Muscle layer of colon (tissue), 2 donors: ENCODE measurements around the gene UBTF.

ENCODE experiments used
- H3K27ac ChIP-seq: one replicate; pipeline ENCODE4 v1.7.0; 2013; ENCODE audit warnings: low read depth, mild to moderate bottlenecking, low read length, moderate library complexity
- H3K27me3 ChIP-seq, 2 donors: one replicate each; pipeline ENCODE4 v1.7.0; 2013; ENCODE audit warnings: low read length in 2 of 2, mild to moderate bottlenecking in 2 of 2; ENCODE audit not compliant: insufficient read depth in 2 of 2, control insufficient read depth in 1 of 2
- H3K36me3 ChIP-seq: one replicate; pipeline ENCODE4 v1.7.0; 2013; ENCODE audit warnings: mild to moderate bottlenecking, low read length; ENCODE audit not compliant: insufficient read depth
- H3K4me1 ChIP-seq: one replicate; pipeline ENCODE4 v1.7.0; 2013; ENCODE audit warnings: mild to moderate bottlenecking, low read length; ENCODE audit not compliant: insufficient read depth
- H3K4me3 ChIP-seq, 2 donors: one replicate each; pipeline ENCODE4 v1.7.0; 2013; ENCODE audit warnings: low read length in 2 of 2, low read depth in 1 of 2, mild to moderate bottlenecking in 1 of 2, moderate library complexity in 1 of 2
- H3K9ac ChIP-seq: one replicate; pipeline ENCODE4 v1.7.0; 2013; ENCODE audit warnings: low read length
- H3K9me3 ChIP-seq: one replicate; pipeline ENCODE4 v1.7.0; 2013; ENCODE audit warnings: mild to moderate bottlenecking, low read length
- donor health status: abdominal sarcoma.
- donor health status: Adenocarcinoma of cecum.

The UBTF gene

DNA sequence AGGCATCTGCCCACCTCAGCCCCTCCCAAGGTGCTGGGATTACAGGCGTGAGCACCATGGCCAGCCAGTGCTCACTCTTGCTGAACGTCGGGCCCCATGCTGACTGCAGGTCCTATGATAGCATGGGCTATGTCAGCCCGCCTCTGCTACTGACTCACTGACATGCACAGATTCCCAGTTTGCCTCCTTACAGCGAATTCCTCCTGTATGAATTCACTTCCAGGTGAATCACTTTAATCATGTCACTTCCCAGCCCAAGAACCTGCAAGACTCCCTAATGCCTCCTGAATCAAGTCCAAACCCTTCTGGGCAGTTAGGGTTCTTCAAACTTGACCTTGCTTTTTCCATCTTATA lies 16.1 kb upstream of the UBTF start:
- Histone ChIP-seq H3K36me3 (no peaks in the 10 kb centered on the region), H3K4me1 (no peaks in the 10 kb centered on the region), H3K9ac (no peak overlapping the region), H3K27ac (no peak overlapping the region), H3K4me3 (no peak overlapping the region), H3K27me3 (no peaks in the 10 kb centered on the region), H3K9me3 (no peaks in the 10 kb centered on the region)

DNA sequence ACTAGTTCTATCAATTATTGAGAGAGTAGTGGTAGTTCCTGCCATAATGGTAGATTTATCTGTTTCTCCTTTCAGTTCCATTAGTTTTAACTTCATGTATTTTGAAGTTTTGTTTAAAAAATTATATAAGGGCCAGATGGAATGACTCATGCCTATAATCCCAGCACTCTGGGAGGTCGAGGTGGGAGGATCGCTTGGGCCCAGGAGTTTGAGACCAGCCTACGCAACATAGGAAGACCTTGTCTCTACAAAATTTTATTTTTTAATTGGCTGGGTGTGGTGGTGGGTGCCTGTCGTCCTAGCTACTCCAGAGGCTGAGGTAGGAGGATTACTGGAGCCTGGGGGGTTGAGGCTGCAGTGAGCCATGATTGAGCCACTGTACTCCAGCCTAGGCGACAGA lies 14.1 kb upstream of the UBTF start:
- Histone ChIP-seq H3K36me3 (no peaks in the 10 kb centered on the region), H3K27ac (no peak overlapping the region), H3K4me1 (no peaks in the 10 kb centered on the region), H3K4me3 (no peak overlapping the region), H3K9me3 (no peaks in the 10 kb centered on the region), H3K9ac (no peak overlapping the region), H3K27me3 (no peaks in the 10 kb centered on the region)

DNA sequence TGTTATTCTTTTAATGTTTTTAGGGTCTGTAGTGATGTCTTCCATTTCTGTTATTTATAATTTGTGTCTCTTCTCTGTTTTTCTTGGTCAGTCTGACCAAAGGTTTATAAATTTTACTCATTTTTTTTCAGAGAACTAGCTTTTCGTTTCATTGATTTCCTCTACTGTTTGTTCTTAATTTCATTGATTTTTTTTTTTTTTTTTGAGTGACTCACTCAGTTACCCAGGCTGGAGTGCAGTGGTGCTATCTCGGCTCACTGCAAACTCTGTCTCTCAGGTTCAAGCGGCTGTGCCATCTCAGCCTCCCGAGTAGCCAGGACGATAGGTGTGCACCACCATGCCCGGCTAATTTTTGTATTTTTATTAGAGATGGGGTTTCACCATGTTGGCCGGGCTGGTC lies 12.6 kb upstream of the UBTF start:
- no peaks in the 10 kb centered on the region for H3K36me3 ChIP-seq
- H3K9me3 ChIP-seq: no peaks in the 10 kb centered on the region
- no peak overlapping the region for H3K4me3 ChIP-seq
- H3K9ac ChIP-seq: no peak overlapping the region
- H3K27ac ChIP-seq: no peak overlapping the region
- no peaks in the 10 kb centered on the region for H3K27me3 ChIP-seq
- no peaks in the 10 kb centered on the region for H3K4me1 ChIP-seq

DNA sequence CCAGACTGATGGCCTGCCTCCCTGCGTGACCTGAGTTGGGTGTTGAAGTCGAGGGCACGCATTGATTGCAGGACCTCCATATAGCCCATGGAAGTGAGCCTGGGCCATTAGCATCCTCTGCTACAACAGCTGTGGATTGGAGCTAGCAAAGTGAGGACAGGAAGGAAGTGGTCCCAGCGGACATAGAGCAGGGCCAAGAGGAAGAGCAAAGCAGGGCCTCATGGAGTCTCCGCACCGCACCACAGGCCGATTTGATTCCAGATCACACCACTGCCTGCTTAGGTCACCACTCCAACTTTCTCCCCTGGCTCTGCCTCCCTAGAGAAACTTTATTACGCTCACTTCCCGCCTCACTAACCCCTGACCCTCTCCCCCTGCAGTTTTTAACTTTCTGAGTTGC lies 10.7 kb upstream of the UBTF start:
- no peaks in the 10 kb centered on the region for H3K27me3 ChIP-seq
- H3K4me1 ChIP-seq: no peaks in the 10 kb centered on the region
- no peaks in the 10 kb centered on the region for H3K9me3 ChIP-seq
- no peaks in the 10 kb centered on the region for H3K36me3 ChIP-seq
- H3K27ac ChIP-seq: no peak overlapping the region
- H3K4me3 ChIP-seq: no peak overlapping the region
- no peak overlapping the region for H3K9ac ChIP-seq

DNA sequence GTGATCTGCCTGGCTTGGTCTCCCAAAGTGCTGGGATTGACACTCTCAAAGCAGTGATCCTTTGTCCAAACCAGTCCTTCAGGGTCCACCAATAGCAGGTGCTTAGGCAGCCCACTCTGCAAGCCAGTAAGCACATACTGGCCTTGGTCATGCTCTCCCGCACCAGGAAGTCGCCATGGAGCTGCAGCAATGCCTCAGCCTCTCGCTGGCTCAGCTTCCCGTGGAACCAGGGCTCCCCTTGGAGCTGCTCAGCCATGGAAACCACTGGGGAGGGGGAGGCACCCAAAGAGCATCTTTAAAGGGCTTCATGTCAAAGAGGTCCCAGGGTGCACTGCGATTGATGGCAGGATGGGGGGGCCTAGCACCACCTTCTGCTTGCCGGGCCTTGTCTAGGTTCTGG lies 9.6 kb upstream of the UBTF start:
- no peak overlapping the region for H3K9ac ChIP-seq

DNA sequence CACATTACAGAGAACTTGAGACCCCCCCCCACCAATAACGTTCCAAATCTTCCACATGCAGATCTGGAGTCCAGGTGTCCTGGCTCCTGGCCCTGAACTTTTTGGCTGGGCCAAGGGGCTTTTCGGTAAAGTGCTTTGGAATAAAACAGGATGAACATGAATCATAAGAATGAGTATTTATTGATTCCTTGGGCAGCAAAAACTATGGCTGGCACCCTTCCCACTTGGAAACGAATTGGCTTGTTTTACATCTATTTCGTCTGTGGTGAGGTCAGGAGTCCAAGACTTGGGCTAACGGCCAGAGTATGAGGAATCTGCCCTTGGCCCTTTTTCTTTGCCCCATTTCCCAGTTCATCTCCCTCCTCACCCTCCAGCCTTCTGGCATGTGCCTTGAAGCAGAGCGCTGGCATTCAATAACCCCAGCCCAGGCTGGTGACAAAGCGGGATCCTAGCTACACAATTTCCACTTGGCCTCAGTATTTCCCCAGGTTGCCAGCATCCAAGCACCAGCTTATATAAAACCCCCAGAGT lies 4.1 kb upstream of the UBTF start:
- Histone ChIP-seq H3K4me3 (no peak overlapping the region), H3K9me3 (no peaks in the 10 kb centered on the region), H3K27ac (peak overlapping the region; percentile 22), H3K36me3 (no peaks in the 10 kb centered on the region), H3K9ac (peak overlapping the region; percentile 32), H3K27me3 (no peaks in the 10 kb centered on the region), H3K4me1 (peaks cover 16% of the 10 kb centered on the region)

More for the DNA sequence above, 9.6 kb upstream of the UBTF start:
- Histone ChIP-seq H3K27me3 (no peaks in the 10 kb centered on the region), H3K9me3 (no peaks in the 10 kb centered on the region), H3K27ac (no peak overlapping the region), H3K36me3 (no peaks in the 10 kb centered on the region), H3K4me3 (no peak overlapping the region), H3K4me1 (peaks cover under 1% of the 10 kb centered on the region)

DNA sequence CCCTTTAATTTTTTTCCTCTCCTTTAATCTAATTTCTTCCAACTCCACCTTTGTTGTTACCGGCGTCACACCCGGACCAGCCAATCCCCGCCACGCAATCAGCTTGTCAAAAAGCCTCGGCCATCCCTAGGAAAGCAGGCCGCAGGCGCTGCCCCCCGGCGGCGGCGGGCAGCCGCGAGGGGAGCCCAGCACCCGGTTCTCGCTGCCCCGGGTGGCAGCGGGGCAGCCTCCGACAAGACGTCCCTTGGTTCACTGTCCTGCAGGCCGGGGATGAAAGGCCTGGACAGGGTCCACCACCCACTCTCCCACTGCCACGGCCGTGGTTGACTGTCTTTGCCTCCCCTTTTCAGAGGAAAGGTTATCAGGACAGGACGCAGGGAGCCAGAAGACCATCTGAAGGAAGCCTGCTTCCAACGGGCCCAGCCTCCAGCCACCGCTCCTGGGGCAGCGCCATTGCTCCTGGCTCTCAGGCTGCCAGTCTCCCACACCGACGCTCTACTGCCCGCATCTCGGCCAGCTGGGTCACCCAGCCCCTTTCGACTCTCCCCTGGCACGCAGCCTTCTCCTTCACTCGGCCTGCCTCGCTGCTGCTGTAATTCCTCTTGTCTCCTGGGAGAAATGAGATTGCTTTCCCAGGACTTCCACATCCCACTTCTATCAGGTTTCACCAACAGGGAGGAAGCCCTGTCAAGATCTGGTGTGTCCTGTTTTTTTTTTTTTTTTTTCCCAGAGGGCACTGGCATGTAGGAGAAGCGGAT lies 2.8 kb upstream of the UBTF start:
- Histone ChIP-seq H3K36me3 (peaks cover 5% of the 10 kb centered on the region), H3K4me3 (peak overlapping the region; percentile 40 to 82), H3K27me3 (no peaks in the 10 kb centered on the region), H3K27ac (peak overlapping the region; percentile 84), H3K9ac (peak overlapping the region; percentile 32), H3K9me3 (no peaks in the 10 kb centered on the region), H3K4me1 (peaks cover 25% of the 10 kb centered on the region)

DNA sequence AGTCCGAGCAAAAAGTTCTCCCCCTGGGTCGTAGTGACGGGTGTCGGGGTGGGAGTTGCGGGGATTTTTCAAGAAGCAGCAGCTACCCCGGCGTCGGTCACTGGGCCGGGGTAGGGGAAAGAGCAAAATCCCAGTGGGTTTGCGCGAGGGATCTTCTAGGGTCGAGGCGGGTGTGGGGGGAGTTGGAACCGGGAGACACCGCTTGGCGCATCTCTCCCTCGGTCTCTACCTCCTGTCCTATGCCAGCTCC lies 2.3 kb upstream of the UBTF start:
- H3K4me3 ChIP-seq: peak overlapping the region; percentile 40 to 82
- H3K4me1 ChIP-seq: peaks cover 30% of the 10 kb centered on the region
- no peaks in the 10 kb centered on the region for H3K27me3 ChIP-seq
- H3K36me3 ChIP-seq: peaks cover 10% of the 10 kb centered on the region
- H3K27ac ChIP-seq: peak overlapping the region; percentile 84
- H3K9ac ChIP-seq: peak overlapping the region; percentile 32
- H3K9me3 ChIP-seq: no peaks in the 10 kb centered on the region

DNA sequence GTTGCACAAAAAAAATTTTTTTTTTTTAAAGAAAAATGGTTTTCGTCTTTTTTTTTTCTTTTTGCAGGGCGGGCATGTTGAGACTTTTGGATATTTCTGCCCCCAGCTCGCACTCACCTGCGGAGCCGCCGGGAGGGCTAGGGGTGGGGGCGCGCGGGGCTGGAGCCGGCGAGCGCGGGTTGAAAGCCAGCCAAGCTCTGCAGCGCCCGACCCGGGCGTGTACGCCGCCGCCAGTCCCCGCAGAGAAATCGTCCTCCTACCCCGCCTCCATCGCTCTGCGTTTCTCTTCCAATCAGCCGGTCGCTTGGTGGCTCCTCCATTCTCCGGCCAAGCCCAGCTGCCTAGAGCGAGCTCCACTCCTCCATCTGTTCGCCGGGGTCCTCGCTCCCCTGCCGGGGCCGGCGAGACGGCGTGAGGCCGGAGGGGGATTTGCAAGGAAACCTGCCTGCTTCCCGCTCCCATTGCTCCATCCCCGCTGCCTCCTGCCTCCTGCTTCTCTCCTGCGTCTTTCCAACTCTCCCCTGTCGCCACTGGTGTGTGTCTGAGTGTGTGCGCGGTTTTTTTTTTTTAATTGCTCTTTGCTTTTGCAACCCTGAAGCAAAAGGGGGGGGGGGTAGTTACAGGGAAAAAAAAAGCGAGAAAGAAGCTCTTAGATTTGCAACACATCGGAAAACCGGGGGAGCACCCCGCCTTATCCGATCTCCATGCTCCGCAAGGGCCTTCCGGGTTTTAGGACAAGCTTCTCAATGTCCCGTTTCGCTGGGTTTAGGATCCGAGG lies 1.8 kb upstream of the UBTF start:
- Histone ChIP-seq H3K27me3 (no peaks in the 10 kb centered on the region), H3K9ac (peak overlapping the region; percentile 32), H3K4me3 (peak overlapping the region; percentile 40 to 82), H3K36me3 (peaks cover 15% of the 10 kb centered on the region), H3K9me3 (no peaks in the 10 kb centered on the region), H3K4me1 (peaks cover 35% of the 10 kb centered on the region), H3K27ac (peak overlapping the region; percentile 84)

DNA sequence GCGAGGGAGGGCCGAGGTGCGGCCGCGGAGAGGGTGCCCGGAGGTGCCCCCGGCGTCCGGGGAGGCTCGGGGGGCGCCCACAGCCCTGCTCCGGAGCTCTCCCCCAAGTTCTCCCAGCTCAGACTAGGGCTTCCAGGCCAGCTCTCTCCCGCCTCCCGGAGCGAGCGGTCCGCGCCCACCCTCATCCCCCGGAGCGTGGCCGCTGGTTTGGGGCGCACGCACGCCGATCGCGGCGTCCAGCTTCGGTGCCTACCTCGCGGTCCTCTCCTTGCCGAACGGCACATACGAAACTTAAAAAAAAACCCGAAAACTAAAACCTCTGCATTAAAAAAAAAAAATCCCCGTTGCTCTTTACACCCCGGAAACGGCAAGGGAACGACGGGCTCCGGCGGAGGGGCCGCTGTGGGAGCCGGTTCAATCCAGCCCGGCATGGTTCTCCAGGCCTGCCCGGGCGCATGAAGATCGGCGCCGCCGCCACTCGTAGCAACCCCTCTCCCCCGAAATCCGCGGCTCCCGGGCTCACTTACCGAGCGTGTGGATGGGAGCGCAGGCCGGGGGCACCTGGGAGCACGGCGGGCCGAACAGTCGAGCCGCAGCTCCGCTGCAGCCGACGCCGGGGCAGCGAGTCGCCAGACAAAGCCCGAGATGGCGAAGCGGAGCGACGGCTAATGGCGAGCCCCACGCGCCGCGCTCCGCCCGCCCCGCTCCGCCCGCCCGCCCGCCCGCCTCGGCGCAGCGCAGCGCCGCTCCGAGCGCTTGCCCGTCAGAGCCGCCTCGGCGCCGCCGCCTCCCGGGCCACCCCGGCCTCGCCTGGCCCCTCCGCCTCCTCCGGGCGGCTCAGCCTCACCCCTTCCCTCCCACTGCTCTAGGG lies 973 bp upstream of the UBTF start:
- Histone ChIP-seq H3K4me1 (peaks cover 36% of the 10 kb centered on the region), H3K27me3 (no peaks in the 10 kb centered on the region), H3K9me3 (no peaks in the 10 kb centered on the region), H3K9ac (peak overlapping the region; percentile 54), H3K27ac (peak overlapping the region; percentile 99), H3K36me3 (peaks cover 23% of the 10 kb centered on the region), H3K4me3 (peak overlapping the region; percentile 86 to 92)

DNA sequence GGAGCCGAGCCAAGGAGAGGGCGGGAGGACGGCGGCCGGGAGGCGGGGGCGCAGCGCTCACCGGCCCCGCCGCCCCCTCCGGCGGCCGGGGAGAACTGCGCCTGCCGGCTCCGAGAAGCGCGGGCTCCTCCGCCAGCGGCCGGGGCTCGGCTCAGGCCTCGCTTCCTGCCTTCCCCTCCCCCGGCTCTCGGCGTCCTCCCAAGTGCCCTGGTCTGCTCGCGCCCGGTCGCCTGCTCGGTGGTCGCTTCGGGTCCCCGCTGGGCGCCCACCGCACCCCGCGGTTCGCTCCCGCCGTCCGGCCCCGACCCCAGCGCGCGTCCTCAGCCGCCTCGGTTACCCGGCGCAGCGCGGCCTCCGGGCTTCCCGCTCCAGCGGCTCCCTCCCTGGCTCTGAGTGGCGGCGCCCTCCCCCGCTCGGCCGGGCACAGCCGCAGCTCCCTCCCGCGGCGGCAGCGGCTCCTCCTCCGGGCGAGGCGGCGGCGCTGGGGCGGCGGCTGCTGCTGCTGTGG lies 313 bp downstream of the UBTF start:
- Histone ChIP-seq H3K4me1 (peaks cover 36% of the 10 kb centered on the region), H3K36me3 (peaks cover 36% of the 10 kb centered on the region), H3K9ac (no peak overlapping the region), H3K9me3 (no peaks in the 10 kb centered on the region), H3K4me3 (peak overlapping the region in 1 of 2 donors; percentile 54), H3K27me3 (no peaks in the 10 kb centered on the region), H3K27ac (peak overlapping the region; percentile 66)
